Left ventricle myocardium superior (tissue), 1 donor: ENCODE results near the gene CNNM3. TPM values are rescaled to one million over a fixed set of nuclear protein-coding genes. Genes with fewer than 3 reads are reported as not detected.
A peak's percentile ranks its signal among the peaks of the same experiment; 100 is the strongest.

ENCODE experiments used
- ATAC-seq: fragments of 200-7000 bp; cut with Tn5 transposase; one replicate; pipeline ENCODE4 v1.9.1; 2020; ENCODE audit warnings: mild to moderate bottlenecking, moderate library complexity
- DNase-seq: peaks from one replicate; pipeline ENCODE4 v3.0.0-alpha.2; 2020
- intact Hi-C: fragments of 100-400 bp; cut with micrococcal nuclease; formaldehyde crosslinking; loops from one replicate; pipeline ENCODE4 v1.11.0; 2022
- total RNA-seq: library from RNA; stranded (reverse); fragmentation: NEBNext Ultra II Directional; extraction: Animal tissue kit (Norgen Biotek cat#: 25700); gene quantifications from one replicate; pipeline ENCODE4 v1.2.1, GENCODE V29; 2021
- donor health status: DM: no; HTN: yes; CAD: no; lungs with severe emphysema.

The CNNM3 gene
- total RNA-seq, 1 donor from 2014 or later: 16.8 TPM

DNA sequence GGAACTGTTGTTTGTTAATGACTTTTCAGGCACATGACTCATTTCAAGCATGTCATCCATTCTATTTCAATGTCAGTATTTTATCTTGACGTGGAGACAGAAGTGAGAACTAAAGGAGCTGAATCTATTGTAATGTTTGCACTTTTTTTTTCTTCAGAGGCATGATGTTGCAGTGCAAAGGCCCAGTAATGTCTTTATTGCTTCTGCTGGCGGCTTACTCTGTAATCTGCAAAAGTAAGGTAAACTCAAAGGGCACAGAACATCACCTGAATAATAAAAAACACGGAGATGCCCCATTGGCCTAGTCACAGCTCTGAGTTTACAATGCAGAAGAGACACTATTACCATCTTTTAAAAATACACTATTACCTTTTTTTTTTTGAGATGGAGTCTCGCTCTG is 2.4 kb upstream of the CNNM3 start:
- ATAC-seq: no peak
- intact Hi-C loops: no loop called here
- no peak for DNase-seq

DNA sequence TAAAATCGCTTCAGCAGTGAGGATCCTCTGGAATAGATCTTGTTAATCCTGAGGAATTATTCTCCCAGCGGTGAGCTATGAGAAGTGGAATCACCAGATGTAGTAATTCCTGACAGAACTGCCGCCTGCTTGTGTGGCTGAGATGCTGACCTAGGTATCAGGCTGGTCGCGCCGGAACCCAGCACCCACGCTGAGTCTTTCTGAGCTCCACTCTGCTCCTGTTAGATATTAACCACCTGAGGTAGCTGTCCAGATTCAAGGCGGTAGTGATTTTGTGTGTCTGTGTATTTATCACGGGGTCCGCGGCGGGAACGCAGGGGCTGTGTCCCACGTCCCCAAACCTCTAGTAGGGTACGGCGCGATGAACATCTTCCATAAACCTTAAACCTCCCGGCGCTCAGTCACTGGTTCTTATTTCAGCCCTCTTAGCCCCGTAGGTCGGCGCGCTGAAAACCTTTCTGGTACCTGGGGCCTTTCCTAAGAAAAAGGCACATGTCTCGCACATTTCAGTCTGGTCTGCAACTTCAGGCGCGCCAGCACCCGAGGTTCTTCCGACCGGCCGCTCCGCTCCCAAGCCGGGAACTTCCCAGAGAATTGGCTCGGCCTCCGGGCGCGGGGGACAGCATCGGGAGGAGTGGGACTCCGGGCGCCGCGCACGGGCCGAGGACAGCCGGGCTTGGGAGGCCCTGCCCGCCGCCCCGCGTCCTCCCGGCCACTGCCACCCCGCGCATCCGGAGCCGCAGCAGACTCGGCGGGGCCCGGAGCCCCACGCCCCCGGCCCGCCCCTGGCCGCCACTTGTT is 542 bp upstream of the CNNM3 start:
- intact Hi-C loops: no loop called here
- ATAC-seq (no peak), DNase-seq (no peak)

DNA sequence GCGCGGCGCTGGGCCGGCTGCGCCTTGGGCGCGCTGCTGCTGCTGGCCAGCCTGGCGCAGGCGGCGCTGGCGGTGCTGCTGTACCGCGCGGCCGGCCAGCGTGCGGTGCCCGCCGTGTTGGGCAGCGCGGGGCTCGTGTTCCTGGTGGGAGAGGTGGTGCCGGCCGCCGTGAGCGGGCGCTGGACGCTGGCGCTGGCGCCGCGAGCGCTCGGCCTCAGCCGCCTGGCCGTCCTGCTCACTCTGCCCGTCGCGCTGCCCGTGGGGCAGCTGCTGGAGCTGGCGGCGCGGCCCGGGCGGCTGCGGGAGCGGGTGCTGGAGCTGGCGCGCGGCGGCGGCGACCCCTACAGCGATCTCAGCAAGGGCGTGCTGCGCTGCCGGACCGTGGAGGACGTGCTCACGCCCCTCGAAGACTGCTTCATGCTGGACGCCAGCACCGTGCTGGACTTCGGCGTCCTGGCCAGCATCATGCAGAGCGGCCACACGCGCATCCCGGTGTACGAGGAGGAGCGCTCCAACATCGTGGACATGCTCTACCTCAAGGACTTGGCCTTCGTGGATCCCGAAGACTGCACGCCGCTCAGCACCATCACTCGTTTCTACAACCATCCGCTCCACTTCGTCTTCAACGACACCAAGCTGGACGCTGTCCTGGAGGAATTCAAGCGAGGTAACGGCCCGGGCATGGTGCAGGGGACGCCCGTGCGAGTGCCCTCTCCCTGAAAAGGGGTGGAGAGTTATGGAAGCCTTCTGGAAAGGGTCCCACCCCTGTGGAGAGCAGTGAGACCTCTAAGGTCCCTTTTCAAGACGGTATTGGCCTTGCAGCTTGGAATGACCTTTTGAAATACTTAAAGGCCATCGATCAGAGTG is 1.0 kb downstream of the CNNM3 start:
- ATAC-seq (no peak), DNase-seq (no peak)
- intact Hi-C loops: no loop called here

DNA sequence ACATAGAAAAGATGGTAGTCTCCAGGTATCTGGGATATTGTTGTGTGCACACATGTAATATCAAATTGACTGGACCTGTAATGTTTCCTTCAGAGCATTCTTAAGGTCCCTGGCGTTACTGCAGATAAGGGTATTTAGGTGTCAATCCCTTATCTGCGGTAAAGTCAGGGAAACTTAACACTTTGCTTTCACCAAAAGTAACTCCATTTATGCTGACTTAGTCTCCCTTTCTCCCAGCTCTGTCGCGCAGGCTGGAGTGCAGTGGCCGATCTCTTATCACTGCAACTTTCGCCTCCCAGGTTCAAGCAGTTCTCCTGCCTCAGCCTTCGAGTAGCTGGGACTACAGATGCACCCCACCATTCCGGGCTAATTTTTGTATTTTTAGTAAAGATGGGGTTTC is 1.8 kb downstream of the CNNM3 start:
- DNase-seq: no peak
- no peak for ATAC-seq
- intact Hi-C loops: no loop called here

DNA sequence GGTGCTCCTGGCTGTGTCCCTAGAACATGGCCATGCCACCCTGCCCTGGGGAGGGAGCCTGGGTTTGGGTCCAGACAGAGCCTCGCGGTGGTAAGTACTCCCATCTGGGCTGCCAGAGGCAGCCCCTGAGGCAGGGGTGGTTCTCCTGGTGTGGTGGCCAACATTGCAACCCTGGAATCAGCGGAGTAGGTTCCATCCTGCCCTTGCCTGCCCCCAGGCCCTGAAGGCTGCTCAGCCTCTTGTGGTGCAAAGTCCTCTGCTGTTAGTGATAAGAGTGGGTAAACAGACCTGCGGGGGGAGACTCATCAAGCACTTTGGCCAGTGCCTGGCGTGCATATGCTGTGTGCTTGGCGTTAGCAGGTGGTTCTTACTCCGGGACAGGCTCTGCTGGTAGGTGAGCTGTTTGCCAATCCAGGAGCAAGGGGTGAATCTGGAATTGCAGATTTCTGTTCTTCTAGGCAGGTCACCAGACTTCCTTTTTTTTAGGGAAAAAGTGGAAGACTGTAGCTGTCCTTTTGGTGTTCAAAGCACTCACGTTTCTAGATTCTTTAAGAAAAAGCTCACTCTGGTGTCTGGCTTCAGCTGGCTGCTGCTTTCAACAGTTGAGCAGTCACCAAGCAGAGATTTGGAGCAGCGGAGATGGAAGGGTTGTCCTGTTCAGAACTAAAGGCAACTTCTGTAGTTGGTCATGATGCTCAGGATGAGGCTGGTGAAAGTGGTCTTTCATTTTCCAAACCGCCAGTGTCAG is 3.2 kb downstream of the CNNM3 start:
- intact Hi-C loops: no loop called here
- peak; percentile 53 for ATAC-seq
- peak; percentile 68 for DNase-seq

DNA sequence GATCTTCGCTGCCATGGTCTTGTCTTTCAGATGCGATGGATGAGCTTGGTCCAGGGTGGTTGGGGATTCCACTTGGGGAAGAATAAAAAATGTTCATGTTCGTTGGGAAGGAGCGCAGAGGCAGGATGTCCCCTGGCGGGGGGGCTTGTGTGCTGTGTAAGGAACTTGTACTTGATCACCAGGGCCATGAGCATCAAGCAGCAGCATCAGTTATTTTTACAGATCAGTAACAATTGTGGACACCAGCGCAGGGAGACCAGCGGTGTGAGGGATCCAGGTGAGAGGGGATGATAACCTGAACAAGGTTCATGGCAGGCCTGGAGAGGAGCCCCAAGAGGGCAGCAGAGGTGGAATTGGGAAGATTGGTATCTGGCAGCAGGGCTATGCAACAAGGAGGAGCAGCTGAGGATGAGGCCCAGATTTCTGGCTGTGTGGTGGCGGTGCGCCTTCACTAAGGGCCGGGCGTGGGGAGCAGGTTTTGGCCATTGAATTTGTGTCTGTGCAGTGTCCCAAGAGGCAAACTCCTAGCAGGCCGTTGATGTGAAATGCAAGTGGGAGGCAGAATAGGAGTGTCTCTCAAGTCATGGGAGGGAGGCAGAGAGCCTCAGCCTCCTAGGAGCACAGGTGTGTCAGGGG is 3.9 kb downstream of the CNNM3 start:
- intact Hi-C loops: no loop called here
- no peak for ATAC-seq

DNA sequence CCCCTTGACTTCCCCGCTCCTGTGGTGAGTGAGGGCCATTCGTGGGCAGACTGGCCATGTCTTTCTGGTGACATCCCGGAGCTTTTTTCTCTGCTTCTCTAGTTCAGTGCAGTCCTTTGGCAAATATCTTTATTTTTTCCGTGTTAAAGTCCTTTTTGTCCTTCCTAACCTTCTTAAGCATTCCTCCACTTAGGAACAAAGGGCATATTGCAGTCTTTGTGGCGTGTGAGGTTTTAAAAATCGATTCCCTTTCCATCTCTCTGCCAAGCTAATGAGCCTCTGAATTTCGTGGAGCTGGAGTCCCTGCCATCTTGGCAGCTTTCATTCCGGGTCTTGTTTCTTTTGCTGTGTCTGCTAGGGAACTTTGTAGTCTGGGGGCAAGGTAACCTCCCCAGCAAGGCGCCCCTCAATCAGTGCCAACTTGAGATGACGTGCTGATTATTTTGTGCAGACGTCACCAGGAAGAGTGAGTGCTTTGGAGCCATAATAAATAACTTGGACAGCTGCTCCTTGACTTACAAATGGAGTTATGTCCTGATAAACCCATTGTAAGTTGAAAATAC is 5.1 kb downstream of the CNNM3 start:
- intact Hi-C loops: no loop called here
- DNase-seq (no peak), ATAC-seq (no peak)

More for the DNA sequence above, 3.9 kb downstream of the CNNM3 start:
- no peak for DNase-seq

DNA sequence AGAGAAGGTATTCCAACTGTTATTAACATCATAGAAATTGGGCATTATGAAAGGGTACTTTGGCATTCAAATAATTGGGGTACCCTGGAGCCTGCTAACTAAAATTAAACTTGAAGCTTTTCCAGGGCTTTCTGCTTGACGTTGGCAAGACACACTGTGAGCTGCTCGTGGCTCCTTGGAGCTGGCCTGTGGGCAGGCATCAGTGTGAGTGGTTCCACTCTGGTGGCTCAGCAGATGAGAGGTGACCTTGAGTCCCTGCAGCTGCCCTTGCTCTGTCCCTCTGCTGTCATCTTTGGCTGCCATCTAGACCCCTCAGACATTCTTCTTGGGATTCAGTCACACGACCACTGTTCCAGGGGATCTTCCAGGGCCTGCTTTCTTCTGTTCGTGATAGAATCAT is 6.7 kb downstream of the CNNM3 start:
- ATAC-seq: no peak
- DNase-seq: no peak
- intact Hi-C loops: no loop called here

DNA sequence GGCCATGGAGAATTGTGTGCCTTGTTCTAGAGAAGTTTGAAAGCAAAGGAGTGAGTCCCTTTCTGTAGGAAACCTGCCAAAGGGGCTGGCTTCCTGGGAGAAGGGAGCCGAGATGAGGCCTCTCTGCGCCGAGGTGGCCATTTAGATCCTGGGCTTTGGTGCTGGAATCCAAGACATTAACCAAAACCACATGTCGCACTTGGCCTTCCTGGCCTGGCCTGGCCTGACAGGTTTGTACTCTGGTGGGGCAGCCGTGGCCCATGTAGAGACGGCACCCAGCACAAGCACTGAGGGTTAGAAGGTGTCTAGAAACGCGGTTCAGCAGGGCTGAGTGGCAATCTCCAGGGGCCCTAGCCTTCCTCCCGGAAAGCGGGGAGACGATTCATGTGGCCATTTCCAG is 7.1 kb downstream of the CNNM3 start:
- no peak for DNase-seq
- ATAC-seq: peak; percentile 4
- intact Hi-C loops: no loop called here

DNA sequence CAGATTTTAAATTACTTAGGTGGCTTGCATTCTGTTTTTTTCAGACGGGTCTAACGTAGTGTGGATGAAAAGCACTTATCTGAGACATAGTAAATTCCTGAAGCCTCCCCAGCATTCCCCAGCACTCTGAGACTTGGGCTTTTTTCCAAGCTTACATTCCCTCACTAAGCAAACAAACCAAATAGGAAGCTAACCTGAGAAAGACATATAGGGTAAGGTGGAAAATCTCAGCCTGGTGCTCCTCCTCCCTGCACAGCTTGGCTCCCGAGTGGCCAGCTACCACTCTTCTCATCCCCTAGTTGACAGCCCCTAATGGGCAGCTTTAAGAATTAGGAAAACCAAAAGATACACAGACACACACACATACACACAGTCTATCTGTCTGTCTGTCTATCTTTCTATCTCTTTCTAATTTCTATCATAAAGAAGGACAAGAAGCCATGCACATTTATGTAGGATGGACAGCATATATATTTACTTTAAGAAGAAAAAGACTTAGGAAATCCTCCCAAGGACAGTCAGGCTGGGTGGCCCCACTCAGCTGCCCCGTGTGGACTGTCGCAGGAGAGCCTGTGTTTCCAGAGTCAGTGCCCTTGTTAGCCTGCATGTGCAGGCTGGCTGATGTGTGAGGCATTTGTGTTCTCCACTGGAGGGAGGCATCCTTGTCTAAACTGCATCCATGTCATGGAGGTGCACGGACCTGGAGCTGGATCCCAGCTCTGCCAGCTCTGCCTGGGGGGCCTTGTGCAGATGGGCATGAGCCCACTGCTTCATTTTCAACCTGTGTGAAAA is 8.2 kb downstream of the CNNM3 start:
- DNase-seq (no peak), ATAC-seq (no peak)
- intact Hi-C loops: no loop called here

DNA sequence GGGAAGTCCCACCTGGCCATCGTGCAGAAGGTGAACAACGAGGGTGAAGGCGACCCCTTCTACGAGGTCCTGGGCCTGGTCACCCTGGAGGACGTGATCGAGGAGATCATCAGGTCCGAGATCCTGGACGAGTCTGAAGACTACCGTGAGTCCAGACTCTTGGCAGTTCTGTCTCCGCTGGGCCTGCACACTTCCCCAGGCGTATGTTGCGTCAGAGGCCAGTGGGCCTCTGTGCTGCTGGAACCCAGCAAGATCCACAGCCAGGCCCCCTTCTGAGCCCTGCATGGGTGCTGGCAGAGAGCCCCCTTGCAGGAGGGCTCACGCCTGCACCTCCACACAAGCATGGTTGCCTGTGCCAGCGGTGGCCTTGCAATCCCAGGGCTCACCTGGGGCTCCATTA is 9.0 kb downstream of the CNNM3 start:
- DNase-seq (no peak), ATAC-seq (no peak)
- intact Hi-C loops: no loop called here

DNA sequence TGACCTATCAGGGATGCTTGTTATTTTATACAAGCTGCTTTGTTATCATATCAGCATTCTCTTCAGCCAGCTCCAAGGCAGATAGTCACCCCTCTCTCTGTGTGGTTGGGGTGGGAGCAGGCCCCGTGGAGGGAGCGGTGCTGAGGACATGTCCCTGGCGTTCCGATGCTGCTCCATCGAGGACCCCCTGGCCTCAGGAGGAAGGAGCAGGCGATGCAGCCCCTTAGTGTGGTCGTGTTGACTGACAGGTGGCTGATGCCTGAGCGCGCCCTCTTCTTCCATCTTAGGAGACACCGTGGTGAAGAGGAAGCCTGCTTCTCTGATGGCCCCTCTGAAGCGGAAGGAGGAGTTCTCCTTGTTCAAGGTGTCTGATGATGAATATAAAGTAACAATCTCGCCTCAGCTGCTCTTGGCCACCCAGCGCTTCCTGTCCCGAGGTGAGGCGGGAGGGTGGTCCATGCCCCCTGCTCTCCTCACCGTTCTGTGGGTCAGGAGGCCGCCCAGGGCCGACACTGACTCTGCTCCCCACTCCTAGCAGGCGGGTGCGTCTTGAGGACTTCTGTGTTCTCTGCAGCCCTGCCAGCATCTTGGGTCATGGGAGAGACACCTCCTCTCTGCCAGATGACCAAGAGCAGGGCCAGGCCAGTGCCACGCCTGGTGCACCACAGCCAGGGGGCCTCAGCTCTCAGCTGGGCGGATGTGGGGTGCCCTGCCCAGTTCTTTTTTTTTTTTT is 10.6 kb downstream of the CNNM3 start:
- intact Hi-C loops: no loop called here
- no peak for DNase-seq
- ATAC-seq: no peak

DNA sequence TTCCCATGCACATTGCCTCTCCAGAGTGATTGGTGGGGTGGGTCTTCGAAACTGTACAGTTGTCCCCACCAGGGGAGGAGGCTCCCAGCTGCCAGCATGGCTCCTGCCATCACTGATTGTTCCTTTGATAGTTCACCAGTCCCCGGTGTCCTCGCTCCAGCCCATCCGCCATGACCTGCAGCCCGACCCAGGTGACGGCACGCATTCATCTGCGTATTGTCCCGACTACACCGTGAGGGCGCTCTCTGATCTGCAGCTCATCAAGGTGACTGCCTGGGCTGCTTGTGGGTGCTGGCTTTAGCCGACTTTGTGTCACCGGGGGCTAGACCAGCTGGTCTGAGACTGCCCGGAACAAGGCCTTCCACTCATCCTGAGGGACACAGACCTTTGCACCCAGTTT is 12.4 kb downstream of the CNNM3 start:
- intact Hi-C loops: no loop called here
- ATAC-seq: no peak
- DNase-seq: no peak

DNA sequence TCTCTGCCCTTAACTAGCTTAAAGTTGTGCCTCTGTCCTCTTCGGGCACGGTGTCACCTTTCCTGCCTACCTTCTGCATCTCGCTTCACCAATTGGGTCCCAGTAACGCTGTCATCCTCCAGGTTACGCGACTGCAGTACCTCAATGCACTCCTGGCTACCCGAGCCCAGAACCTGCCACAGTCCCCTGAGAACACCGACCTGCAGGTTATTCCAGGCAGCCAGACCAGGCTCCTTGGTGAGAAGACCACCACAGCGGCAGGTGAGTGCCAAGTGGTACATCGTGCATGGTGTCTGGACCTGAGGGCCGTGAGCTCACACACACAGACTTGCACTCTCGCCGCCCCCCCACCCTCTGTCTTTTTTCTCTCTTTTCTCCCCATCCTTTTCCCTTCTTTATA is 12.8 kb downstream of the CNNM3 start:
- no peak for DNase-seq
- ATAC-seq: no peak
- intact Hi-C loops: no loop called here

DNA sequence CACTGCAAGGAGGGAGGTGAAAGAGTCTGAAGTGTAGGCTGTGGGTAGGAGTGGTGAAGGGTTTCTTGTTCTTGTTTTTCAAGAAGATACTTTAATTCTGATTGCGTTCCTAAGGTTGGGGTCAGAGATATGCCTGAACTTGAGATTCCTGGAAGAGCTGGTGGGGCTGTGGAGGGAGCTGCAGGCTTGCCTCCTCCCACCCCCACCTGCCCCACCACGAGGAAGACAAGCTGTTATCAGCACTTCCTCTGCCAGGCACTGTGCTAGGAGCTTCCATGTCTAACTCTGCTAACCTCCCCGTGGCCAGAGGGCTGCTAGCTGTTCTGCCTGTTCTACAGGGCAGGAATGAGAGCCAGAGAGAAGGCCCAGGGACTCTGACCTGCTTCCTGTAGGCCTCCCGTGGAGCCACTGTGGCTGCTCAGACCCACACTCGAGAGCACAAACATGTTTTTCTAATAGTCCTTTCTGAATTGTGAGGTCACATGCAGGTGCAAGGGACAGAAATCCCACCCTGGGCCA is 14.0 kb downstream of the CNNM3 start:
- ATAC-seq: no peak
- DNase-seq: no peak
- intact Hi-C loops: no loop called here

DNA sequence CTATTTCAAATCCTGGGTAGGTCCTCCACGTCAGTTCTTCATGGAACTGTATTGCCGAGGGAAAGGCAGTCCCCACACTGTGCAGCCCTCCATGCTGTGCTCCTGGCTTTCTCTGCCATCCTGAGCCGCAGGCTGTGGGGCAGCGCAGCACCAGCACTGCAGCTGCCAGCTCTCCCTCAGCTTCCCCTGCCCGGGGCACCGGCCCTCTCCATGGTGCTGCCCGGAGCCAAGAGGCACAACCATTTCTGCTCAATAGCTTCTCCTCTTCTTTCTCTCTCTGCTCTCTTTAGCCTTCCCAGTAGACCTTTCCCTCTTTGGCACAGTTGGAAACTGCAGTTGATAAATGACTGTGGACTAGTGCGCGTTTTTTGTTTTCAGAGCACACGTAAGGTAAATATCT is 15.6 kb downstream of the CNNM3 start:
- intact Hi-C loops: no loop called here
- DNase-seq (no peak), ATAC-seq (peak; percentile 73)

DNA sequence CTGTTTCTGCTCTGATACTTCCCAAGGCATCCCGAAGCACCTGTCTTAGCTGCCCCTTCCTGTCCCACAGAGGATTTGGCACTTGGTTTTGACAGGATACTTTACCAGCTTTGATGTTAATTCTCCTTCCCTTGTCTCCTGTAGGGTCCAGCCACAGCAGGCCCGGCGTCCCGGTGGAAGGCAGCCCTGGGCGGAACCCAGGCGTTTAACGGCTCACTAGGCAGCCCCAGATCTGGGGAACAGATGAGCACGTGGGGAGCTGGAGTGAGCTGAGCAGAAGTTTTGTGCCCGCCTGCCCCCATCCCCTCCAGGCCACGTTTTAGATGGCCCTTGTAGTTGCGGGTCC is 16.3 kb downstream of the CNNM3 start:
- ATAC-seq (no peak), DNase-seq (no peak)
- intact Hi-C loops: no loop called here
